GM18951 (cell line): ENCODE measurements around the gene ZNF91.
"Not testable (repeated sequence)": the region's sequence is repeated elsewhere in the genome, so short reads cannot be mapped to it uniquely, and the experiment has no call there.

Experiments
- POLR2A ChIP-seq: IDR thresholded peaks from 4 replicates; pipeline ENCODE4 v1.6.1; 2011; ENCODE audit warnings: mild to moderate bottlenecking; ENCODE audit not compliant: insufficient read length, insufficient read depth; ENCODE audit errors: extremely low read depth
- in situ Hi-C: fragments of 300-500 bp; cut with MboI; formaldehyde crosslinking; loops from one replicate; pipeline ENCODE4 v1.12.0; 2022; ENCODE audit warnings: low sequenced_read_pairs, mixed read lengths, inconsistent platforms; ENCODE audit not compliant: unreplicated experiment

ZNF91 gene

GRCh38 chr19:23395041-23395721, at the start of gene ZNF91:
Gene ZNF91 (minus strand): TSS chr19:23395471. CDS start chr19:23395354, 117 bp downstream.
- TF ChIP-seq POLR2A: peak; percentile 92
- in situ Hi-C loops: no loop called here

GRCh38 chr19:23440791-23441190, 45.5 kb upstream of the ZNF91 start:
- in situ Hi-C loops: no loop called here
- TF ChIP-seq POLR2A: no peak

- no peak for TF ChIP-seq POLR2A
- in situ Hi-C loops: no loop called here
Observed at GRCh38 chr19:23440207-23440606, 44.9 kb upstream of the ZNF91 start.

- TF ChIP-seq POLR2A: no peak
- in situ Hi-C loops: no loop called here
Observed at GRCh38 chr19:23439623-23440022, 44.4 kb upstream of the ZNF91 start.

- no peak for TF ChIP-seq POLR2A
- in situ Hi-C loops: no loop called here
Observed at GRCh38 chr19:23437901-23438300, 42.6 kb upstream of the ZNF91 start.

- TF ChIP-seq POLR2A: no peak
- in situ Hi-C loops: no loop called here
Observed at GRCh38 chr19:23436944-23437343, 41.7 kb upstream of the ZNF91 start.

- in situ Hi-C loops: no loop called here
- TF ChIP-seq POLR2A: no peak
Observed at GRCh38 chr19:23436318-23436717, 41.0 kb upstream of the ZNF91 start.

- in situ Hi-C loops: no loop called here
- no peak for TF ChIP-seq POLR2A
Observed at GRCh38 chr19:23420824-23421223, 25.6 kb upstream of the ZNF91 start.

GRCh38 chr19:23419261-23419660, 24.0 kb upstream of the ZNF91 start:
- in situ Hi-C loops: not testable (repeated sequence)

GRCh38 chr19:23415561-23416191, 20.4 kb upstream of the ZNF91 start:
- no peak for TF ChIP-seq POLR2A
- in situ Hi-C loops: no loop called here

GRCh38 chr19:23415034-23415433, 19.8 kb upstream of the ZNF91 start:
- no peak for TF ChIP-seq POLR2A
- in situ Hi-C loops: no loop called here

- TF ChIP-seq POLR2A: no peak
- in situ Hi-C loops: no loop called here
Observed at GRCh38 chr19:23410155-23410554, 14.9 kb upstream of the ZNF91 start.

GRCh38 chr19:23409392-23410048, 14.2 kb upstream of the ZNF91 start:
- in situ Hi-C loops: no loop called here
- no peak for TF ChIP-seq POLR2A

GRCh38 chr19:23407616-23408133, 12.4 kb upstream of the ZNF91 start:
- in situ Hi-C loops: no loop called here
- TF ChIP-seq POLR2A: no peak
